NT2/D1 (cell line): Measurements from ENCODE around the gene ABCC8.

ENCODE experiments used
- DNase-seq: peaks from one replicate; pipeline ENCODE4 v3.0.0-alpha.2; 2011; ENCODE audit warnings: low read depth, low spot score
- H3K27me3 ChIP-seq: 2 replicates; pipeline ENCODE4 v1.6.0; 2011; ENCODE audit warnings: mild to moderate bottlenecking; ENCODE audit not compliant: insufficient read length, insufficient read depth
- H3K36me3 ChIP-seq: 2 replicates; pipeline ENCODE4 v1.6.1; 2011; ENCODE audit warnings: mild to moderate bottlenecking, low read length, mixed read lengths; ENCODE audit not compliant: insufficient read depth, insufficient read length
- H3K4me1 ChIP-seq: 2 replicates; pipeline ENCODE4 v1.5.1; 2011; ENCODE audit not compliant: insufficient read depth, insufficient read length
- H3K4me3 ChIP-seq: 2 replicates; pipeline ENCODE4 v1.5.1; 2011; ENCODE audit warnings: low read depth; ENCODE audit not compliant: insufficient read length
- H3K9ac ChIP-seq: 2 replicates; pipeline ENCODE4 v1.6.0; 2011; ENCODE audit warnings: low read depth; ENCODE audit not compliant: insufficient read length
- H3K9me3 ChIP-seq: 2 replicates; pipeline ENCODE4 v1.5.1; 2011; ENCODE audit warnings: mild to moderate bottlenecking, low read length; ENCODE audit not compliant: insufficient read depth
- SUZ12 ChIP-seq: IDR thresholded peaks from 2 replicates; pipeline ENCODE4 v1.6.1; 2011; ENCODE audit not compliant: insufficient read length, insufficient read depth; ENCODE audit errors: extremely low read depth
- YY1 ChIP-seq: IDR thresholded peaks from 2 replicates; pipeline ENCODE4 v1.6.1; 2011; ENCODE audit not compliant: insufficient read length, insufficient read depth
- ZNF274 ChIP-seq: IDR thresholded peaks from 2 replicates; pipeline ENCODE4 v1.6.1; 2011; ENCODE audit warnings: mild to moderate bottlenecking, low read depth, low read length

ABCC8 gene

DNA sequence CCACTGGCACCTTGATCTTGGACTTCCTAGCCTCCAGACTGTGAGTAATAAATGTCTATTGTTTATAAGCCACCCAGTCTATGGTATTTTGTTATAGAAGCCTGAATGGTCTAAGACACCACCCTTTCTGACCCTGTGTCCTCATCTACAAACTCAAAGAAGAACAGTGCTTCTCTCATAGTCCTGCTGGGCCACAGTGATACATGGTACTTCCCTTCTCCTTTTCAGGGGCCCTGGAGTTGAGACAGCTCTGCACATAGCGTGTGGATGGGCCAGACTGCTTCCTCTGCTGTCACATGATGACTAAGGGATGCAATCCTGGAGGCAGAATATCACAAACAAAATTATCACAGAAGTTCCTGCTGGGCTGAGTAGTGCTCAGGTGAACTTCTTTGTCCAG lies 93.2 kb downstream of the ABCC8 start:
- Histone ChIP-seq H3K4me3 (no peak overlapping the region), H3K9ac (no peak overlapping the region), H3K4me1 (peaks cover 12% of the 10 kb centered on the region), H3K36me3 (no peaks in the 10 kb centered on the region), H3K27me3 (peaks cover 35% of the 10 kb centered on the region), H3K9me3 (peaks cover 14% of the 10 kb centered on the region; the same call in 1 of the 2 replicates)
- no peak for DNase-seq
- TF ChIP-seq YY1 (no peak), ZNF274 (no peak), SUZ12 (no peak)

DNA sequence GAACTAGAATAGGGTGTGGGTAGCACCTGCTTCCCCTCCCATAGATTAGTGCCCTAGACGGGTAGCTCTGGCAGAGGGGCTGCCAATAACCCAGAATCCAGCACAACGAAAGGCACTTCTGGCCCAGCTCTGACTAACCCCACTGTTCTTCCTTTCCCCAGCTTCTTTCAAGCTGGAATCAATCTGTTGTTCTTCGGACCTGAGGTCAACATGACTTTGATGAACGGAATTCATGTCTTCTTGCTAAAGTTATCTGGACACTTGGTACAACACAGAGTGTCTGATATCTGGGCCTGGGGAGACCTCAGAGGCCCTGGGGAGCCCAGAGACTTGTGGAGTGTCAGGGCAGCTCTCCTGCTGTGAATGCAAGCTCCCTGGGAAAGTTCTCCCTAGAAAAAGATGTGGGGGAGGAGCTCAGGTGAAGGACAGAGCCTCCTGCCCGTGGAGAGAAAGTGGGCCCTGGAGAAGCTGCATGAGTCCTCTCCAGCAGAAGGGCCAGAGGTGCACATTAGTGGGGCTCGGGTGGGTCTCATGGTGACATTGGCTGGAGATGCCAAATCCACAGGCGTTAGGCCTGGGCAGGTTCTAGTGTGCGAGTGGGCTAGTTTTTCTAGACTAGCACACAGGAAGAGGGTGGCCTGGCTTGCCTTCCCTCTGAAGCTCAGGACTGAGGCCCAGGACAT lies 94.5 kb downstream of the ABCC8 start:
- Histone ChIP-seq H3K4me3 (no peak overlapping the region), H3K9me3 (peaks cover 25% of the 10 kb centered on the region; the same call in 1 of the 2 replicates), H3K27me3 (peaks cover 37% of the 10 kb centered on the region), H3K9ac (no peak overlapping the region), H3K36me3 (no peaks in the 10 kb centered on the region), H3K4me1 (peaks cover 12% of the 10 kb centered on the region)
- DNase-seq = no peak
- TF ChIP-seq SUZ12 (no peak), YY1 (no peak), ZNF274 (no peak)

DNA sequence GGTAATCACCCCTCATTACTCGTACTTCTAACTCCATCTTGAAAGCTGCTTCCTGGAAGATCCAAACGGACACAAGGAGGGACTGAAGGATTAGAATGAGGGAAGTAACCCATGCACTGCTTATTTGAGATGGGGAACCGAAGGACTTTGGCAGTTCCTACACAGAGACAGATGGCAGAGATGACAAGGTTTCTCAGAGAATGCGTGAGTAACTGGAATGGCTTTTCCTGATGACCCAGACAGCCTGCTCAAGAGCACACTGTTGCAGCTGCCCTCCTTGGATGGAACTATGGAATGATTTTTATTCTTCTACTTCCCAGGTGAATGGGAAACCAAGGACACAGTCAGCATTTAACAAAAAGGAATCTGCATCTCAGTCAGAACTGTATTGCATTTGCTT lies 95.5 kb downstream of the ABCC8 start:
- peaks cover 25% of the 10 kb centered on the region; the same call in 1 of the 2 replicates for H3K9me3 ChIP-seq
- no peak overlapping the region for H3K4me3 ChIP-seq
- H3K36me3 ChIP-seq = no peaks in the 10 kb centered on the region
- TF ChIP-seq YY1 (no peak), SUZ12 (no peak), ZNF274 (no peak)
- no peak for DNase-seq
- no peak overlapping the region for H3K9ac ChIP-seq
- H3K4me1 ChIP-seq = peaks cover 10% of the 10 kb centered on the region
- peaks cover 36% of the 10 kb centered on the region for H3K27me3 ChIP-seq

DNA sequence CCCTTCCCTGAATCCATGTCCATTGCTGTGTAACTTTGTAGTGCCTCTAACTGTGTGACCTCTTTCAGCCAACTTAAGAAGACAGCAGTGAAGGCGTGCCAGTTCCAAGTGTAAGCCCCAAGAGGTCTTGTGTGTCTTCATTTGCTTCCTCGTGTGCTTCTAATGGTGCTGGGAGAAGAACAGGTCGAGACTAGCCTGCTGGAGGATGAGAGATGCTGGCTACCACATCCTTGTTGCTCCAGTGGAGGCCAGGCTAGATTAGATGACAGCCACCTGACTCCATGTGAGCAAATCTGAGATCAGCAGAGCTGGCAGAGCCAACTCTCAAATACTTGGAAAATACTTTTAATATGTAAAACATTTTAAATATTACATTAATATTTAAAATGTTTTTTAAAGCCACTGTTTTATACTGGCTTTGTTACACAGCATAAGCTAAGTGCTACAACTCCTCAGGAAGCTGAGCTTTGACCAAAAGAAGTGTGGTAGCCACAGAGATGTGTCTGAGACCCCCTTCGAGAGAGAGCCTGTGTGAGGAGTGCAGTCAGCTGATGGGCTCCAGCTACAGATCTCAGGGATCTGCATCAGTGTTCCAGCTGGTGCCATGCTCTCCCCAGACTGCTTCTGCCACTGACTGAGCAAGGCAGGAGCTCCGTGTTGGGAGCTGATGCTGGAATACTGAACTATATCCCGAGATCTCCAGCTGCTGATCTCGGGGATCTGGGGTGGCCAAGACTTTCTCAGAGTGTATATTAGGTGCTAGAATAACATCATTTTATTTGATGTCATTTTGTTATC lies 97.1 kb downstream of the ABCC8 start:
- H3K36me3 ChIP-seq = no peaks in the 10 kb centered on the region
- H3K9me3 ChIP-seq = peaks cover 37% of the 10 kb centered on the region; the same call in 1 of the 2 replicates
- TF ChIP-seq YY1 = no peak
- TF ChIP-seq SUZ12 = no peak
- no peak for TF ChIP-seq ZNF274
- no peak overlapping the region for H3K4me3 ChIP-seq
- peaks cover 4% of the 10 kb centered on the region for H3K4me1 ChIP-seq
- DNase-seq = no peak
- H3K9ac ChIP-seq = no peak overlapping the region
- peaks cover 45% of the 10 kb centered on the region for H3K27me3 ChIP-seq

DNA sequence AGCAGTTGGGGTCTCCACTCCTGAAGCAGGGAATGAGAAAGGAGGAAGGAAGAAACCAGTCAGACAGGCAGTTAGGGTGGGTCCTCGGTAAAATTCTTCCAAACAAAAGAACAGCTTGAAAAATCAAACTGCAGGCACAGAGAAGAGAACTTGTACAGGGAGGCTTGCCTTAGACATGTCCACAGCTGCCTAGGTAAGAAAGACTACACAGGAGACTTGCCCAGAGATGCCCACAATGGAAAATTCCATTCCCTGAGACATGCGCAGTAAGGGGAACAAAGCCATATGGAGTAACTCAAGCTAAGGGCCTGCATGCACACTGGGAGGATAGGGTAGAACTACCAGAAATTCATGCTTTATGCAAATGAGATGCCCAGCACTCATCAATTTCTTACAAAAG lies 98.0 kb downstream of the ABCC8 start:
- Histone ChIP-seq H3K9me3 (peaks cover 47% of the 10 kb centered on the region), H3K27me3 (peaks cover 52% of the 10 kb centered on the region), H3K4me3 (no peak overlapping the region), H3K9ac (no peak overlapping the region), H3K36me3 (no peaks in the 10 kb centered on the region), H3K4me1 (peaks cover 4% of the 10 kb centered on the region)
- TF ChIP-seq ZNF274 (no peak), SUZ12 (no peak), YY1 (no peak)
- no peak for DNase-seq

DNA sequence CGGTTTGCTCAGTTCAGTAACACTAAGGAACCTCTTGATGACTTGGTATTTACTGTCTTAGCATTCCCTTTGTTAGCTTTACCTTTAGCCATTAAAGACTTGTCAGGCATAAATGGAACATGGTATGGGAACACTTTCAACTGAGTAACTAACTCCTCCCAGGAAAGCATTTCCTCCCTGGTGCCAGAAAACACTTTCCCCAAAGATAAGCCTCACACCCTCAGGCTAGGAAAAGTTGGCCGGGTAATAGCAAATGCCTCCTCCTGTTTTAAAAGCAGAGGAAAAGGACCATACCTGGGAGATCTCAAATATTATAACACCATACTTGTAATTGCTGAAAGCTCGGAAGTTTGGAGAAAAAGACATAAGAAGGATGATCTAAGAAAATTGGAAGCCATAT lies 100.2 kb downstream of the ABCC8 start:
- H3K27me3 ChIP-seq = peaks cover 52% of the 10 kb centered on the region
- no peak overlapping the region for H3K4me3 ChIP-seq
- H3K4me1 ChIP-seq = peaks cover 4% of the 10 kb centered on the region
- H3K36me3 ChIP-seq = no peaks in the 10 kb centered on the region
- DNase-seq = no peak
- no peak for TF ChIP-seq ZNF274
- no peak for TF ChIP-seq SUZ12
- no peak for TF ChIP-seq YY1
- H3K9me3 ChIP-seq = peaks cover 68% of the 10 kb centered on the region
- H3K9ac ChIP-seq = no peak overlapping the region

DNA sequence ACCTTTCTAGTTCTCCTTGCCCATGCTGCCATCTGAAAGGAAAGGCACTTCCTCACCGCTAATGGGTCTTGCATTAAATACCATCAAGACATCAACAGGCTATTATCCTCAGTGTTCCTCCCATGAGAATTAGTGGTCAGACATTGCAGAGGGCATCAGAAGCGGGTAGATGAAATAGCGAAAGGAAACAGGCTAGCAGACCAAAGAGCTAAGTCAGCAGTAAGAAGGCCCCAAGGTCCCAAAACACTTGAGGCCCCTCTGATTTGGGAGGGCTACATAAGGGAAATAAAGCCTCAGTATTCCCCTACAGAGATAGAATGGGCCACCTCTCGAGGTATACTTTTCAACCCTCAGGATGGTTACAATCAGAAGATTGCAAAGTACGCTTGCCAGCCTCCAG lies 101.1 kb downstream of the ABCC8 start:
- Histone ChIP-seq H3K9ac (no peak overlapping the region), H3K36me3 (no peaks in the 10 kb centered on the region), H3K9me3 (peaks cover 78% of the 10 kb centered on the region), H3K4me3 (no peak overlapping the region), H3K27me3 (peaks cover 52% of the 10 kb centered on the region), H3K4me1 (peaks cover 4% of the 10 kb centered on the region)
- TF ChIP-seq SUZ12 = no peak
- TF ChIP-seq ZNF274 = no peak
- no peak for TF ChIP-seq YY1
- DNase-seq = no peak
